GM12892 (cell line): ENCODE data around the gene EXOC1L.

ENCODE experiments used
- POLR2A ChIP-seq: IDR thresholded peaks from 2 replicates; pipeline ENCODE4 v1.6.1; 2011; ENCODE audit warnings: low read depth, low read length, control low read depth
- POLR2AphosphoS5 ChIP-seq: IDR thresholded peaks from 2 replicates; pipeline ENCODE4 v1.6.1; 2011; ENCODE audit warnings: low read depth, low read length, control low read depth
- TAF1 ChIP-seq: IDR thresholded peaks from 2 replicates; pipeline ENCODE4 v1.6.1; 2011; ENCODE audit warnings: low read depth, mild to moderate bottlenecking, control low read depth, low read length, borderline replicate concordance

- TF ChIP-seq POLR2A: no peak
- TF ChIP-seq POLR2AphosphoS5: no peak
- TF ChIP-seq TAF1: no peak
Measured at GRCh38 chr4:55834086-55834795, 14.7 kb downstream of the EXOC1L start.
